Breast epithelium (tissue), 3 donors: ENCODE data around the gene EZH1.

Experiments
- CTCF ChIP-seq, 3 donors: fragments of 450-650 bp; IDR thresholded peaks; one replicate each; pipeline ENCODE4 v1.5.1; 2016 to 2017; ENCODE audit warnings: antibody characterized with exemption in 3 of 3, mild to moderate bottlenecking in 3 of 3, moderate library complexity in 3 of 3
- POLR2A ChIP-seq: fragments of 450-650 bp; IDR thresholded peaks from one replicate; pipeline ENCODE4 v1.6.1; 2016; ENCODE audit warnings: antibody characterized with exemption, mild to moderate bottlenecking, moderate library complexity
- POLR2AphosphoS5 ChIP-seq, 3 donors: sonication (generic); formaldehyde crosslinking; IDR thresholded peaks; one replicate each; pipeline ENCODE4 v1.6.1; 2017; ENCODE audit warnings: antibody characterized with exemption in 3 of 3

GRCh38 chr17:42660692-42661345, 84.0 kb downstream of the EZH1 start:
- no peak for TF ChIP-seq CTCF (IDR thresholded peaks at IDR 0.05)
- no peak for TF ChIP-seq POLR2A
- TF ChIP-seq POLR2AphosphoS5 (IDR thresholded peaks at IDR 0.05), result no peak
